ENCODE measurements around the gene TIMM10B.
"Not testable (repeated sequence)": the region's sequence is repeated elsewhere in the genome, so short reads cannot be mapped to it uniquely, and the experiment has no call there.

The TIMM10B gene

DNA sequence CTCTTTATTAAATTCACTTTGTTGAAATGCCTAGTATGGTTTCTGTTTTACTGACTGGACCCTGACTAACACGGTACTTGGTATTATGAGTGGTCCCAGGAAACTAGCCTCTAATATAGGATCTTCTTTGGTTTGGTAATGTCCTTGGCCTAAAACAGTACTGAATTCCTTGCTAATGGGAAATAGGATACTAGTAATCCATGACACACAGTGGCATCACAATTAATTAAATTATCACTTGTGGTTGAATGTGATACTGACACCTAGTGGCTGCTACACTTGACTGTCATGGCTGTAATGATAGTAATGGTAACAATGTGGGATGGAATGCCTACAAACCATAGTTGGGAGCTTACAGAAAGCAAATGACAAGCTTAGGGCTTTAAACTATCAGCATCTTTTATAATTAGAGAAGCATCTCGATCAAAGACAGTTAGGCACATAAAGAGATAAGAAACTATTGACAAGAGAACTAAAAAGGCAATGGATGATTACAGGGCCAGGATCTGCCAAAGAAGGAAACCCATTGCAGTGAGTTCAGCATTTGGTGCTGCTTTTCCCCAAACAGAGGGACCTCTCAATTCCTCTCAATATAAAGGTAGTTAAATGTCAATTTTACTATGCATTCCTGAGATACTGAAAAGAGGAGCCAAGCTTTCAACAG, 24.4 kb downstream of the TIMM10B start:
- DNase-seq (ENCODE audit: low read depth): no peak

DNA sequence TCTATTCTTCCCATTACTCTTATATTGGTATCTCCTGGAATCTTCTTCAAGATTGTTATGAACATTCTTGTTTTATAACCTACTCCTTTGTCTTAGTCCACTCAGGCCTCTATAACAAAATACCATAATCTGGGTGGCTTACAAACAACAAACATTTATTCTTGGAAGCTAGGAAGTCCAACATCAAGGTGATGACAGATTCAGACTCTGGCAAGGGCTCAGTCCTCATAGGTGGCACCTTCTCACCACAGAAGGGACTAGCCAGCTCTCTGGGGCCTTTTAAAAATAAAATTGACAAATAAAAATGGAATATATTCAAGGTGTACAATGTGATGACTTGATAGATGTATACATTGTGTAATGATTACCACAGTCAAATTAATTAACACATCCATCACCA, 35.6 kb downstream of the TIMM10B start:
- DNase-seq (ENCODE audit: low read depth): no peak

DNA sequence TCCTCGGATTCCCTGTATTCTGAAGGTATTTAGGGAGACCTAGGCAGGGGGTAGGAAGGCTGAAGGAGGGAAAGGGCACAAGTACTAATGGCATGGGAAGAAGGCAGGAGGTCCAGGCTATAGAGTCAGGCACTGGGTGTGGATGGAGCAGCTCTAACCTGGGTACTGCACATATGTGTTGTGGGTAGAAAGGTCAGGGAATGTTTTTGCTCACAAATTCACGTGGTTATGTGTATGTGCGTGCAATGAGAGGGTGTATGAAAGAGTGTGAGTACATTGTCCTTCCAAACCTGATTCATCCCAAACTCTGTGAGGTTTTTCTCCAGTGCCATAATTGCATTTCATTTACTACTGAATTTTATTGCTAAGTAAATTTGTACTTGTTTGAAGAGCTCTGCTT, 39.0 kb downstream of the TIMM10B start:
- no peak for DNase-seq (ENCODE audit: low read depth)

DNA sequence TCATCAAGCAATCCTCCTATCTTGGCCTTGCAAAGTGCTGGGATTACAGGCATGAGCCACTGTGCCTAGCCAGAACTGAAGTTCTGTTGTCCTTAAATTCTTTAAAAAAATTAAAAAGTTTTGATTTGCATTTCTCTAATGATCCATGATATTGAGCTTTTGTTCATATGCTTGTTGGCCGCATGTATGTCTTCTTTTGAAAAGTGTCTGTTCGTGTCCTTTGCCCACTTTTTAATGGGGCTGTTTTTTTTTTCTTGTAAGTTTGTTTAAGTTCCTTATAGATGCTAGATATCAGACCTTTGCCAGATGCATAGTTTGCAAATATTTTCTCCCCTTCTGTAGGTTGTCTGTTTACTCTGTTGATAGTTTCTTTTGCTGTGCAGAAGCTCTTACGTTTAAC, 40.6 kb downstream of the TIMM10B start:
- DNase-seq (ENCODE audit: low read depth): not testable (repeated sequence)

DNA sequence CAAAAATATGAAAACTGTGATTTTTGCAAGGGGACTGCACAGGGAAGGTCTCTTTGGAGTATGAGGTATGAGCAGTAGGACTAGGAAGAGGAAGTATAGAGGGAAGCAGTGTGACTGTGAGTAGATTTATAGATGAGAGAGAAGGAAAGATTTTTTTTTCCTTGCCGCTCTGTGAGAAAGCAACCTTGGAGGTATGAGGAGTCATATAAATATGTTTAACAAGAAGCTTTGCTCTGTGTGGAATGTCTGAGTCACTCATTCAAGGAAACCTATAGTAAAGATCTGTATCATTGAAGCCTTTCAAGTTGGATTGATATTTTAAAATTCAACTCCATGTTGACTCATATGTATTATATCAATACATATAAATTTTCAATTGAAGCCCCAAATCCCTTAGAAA, 42.0 kb downstream of the TIMM10B start:
- peak; percentile 53 for DNase-seq (ENCODE audit: low read depth)

DNA sequence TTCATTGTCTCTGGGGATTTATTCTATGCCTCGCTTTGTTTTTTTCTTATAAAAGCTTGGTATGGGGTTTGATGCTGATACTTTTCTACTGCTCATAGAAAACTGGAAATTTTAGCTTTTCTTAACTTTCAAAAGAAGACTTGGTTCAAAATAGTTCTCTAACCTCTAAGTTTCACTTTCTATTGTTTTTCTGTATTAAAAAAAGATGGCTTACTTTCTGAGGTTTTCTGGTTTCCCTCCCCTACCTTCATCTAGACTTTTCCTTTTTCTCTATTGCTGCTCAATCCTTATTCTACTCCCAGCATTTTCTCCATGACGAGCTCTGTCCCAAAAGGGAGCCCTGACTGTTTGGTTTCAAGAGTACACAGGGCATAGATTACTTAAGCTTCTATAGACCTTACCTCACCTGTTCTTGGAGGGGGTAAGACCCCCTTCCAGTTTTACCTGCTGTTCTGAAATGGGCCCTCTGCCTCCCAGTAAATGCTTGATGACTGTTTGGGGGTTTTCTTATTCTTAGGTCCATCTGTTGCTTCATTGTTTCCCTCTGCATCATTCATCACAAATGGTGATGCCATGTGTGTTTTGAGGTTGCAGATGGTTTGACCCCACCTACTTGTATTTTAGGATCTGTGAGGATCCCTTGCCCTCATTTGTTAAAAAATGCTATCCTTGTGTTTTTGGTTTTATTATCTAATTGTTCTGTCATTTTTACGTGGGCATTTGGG, 45.3 kb downstream of the TIMM10B start:
- no peak for DNase-seq (ENCODE audit: low read depth)

DNA sequence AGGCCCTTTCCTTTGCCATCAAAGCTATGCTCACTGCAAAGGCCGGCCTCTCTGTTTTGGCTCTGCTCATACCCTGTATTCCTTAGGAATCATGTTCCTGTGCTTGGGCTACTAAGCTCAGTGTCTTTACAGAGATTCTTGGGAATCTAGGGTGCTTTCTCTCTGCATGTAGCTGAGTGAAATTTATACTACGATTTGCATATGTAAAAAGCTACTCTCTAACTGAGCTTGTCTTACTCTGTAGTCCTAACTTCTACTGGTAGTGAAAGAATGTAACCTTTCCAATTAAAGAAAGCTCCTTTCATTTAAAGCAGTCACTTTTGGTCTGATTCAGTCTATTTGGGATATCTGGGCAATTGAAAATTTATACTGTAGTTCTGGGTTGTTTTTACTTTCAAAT, 48.0 kb downstream of the TIMM10B start:
- DNase-seq (ENCODE audit: low read depth): no peak

DNA sequence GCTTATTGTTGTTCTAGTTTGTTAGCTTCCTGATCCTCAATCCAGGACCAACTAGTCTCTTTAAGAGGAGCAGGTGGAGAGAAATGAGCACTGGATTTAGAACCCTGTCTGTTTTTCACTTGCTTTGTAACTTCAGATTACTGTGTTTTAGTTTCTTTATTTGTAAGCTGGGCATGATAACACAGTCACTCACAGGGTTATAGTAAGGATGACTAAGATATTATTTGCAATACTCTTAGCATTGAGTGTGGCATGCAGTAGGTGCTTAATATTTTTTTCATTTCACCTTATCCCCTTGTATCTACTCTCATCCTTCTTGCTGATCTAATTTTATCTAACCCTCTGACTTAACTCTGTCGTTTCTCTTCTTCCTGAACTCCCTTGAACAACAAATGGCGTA, 49.5 kb downstream of the TIMM10B start:
- DNase-seq (ENCODE audit: low read depth): no peak

DNA sequence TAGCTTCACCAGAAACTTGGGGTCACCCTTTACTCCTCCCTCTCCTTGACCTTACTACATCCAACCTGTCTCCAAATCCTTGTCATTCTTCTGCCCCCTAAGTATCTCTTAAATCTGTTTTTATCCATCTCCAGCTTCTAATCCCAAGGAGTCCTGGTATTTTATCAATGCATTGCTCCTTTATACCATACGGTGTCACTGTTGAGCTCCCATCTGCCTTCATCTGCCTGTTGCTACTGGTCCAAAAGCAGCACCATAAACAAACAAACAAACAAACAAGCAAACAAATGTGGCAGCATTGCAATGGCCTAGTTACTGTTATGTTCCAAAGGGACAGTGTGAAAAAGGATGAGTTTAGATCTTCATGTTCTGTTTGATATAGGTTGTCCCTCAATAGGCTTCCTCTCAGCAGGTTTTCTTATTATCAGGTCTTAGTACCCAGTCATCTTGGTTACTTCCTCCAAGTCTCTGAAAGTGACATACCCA, 50.0 kb downstream of the TIMM10B start:
- DNase-seq (ENCODE audit: low read depth): peak; percentile 24

Data from HS-27A (cell line).